ENCODE results near the gene SLC25A29.

- TF ChIP-seq CTCF (IDR thresholded peaks at IDR 0.05) (no peak), POLR2AphosphoS5 (IDR thresholded peaks at IDR 0.05) (no peak), POLR2A (IDR thresholded peaks at IDR 0.05) (no peak), EP300 (IDR thresholded peaks at IDR 0.05) (no peak)
Observed at GRCh38 chr14:100288382-100289185, 17.7 kb downstream of the SLC25A29 start.

Measured in stomach (tissue), 4 donors.